IPS-20b (cell line): ENCODE data around the gene PARD3.

Experiments
- H3K27ac ChIP-seq: one replicate; pipeline ENCODE4 v1.5.1; 2013; ENCODE audit warnings: low read length
- H3K27me3 ChIP-seq: 2 replicates; pipeline ENCODE4 v1.6.1; 2013; ENCODE audit warnings: mild to moderate bottlenecking, low read length, inconsistent platforms; ENCODE audit not compliant: insufficient read depth
- H3K36me3 ChIP-seq: 2 replicates; pipeline ENCODE4 v1.6.1; 2013; ENCODE audit warnings: low read depth, mild to moderate bottlenecking, inconsistent platforms, low read length, moderate library complexity; ENCODE audit not compliant: insufficient read depth
- H3K4me1 ChIP-seq: 2 replicates; pipeline ENCODE4 v1.6.1; 2013; ENCODE audit warnings: mild to moderate bottlenecking, control low read depth, inconsistent platforms, low read length, moderate library complexity; ENCODE audit not compliant: insufficient read depth
- H3K4me3 ChIP-seq: 2 replicates; pipeline ENCODE4 v1.5.1; 2013; ENCODE audit warnings: mild to moderate bottlenecking, low read length, inconsistent platforms
- H3K9ac ChIP-seq: 2 replicates; pipeline ENCODE4 v1.6.1; 2013; ENCODE audit warnings: low read depth, mild to moderate bottlenecking, inconsistent platforms, low read length, moderate library complexity
- H3K9me3 ChIP-seq: 2 replicates; pipeline ENCODE4 v1.6.1; 2013; ENCODE audit warnings: mild to moderate bottlenecking, low read depth, low read length, inconsistent platforms; ENCODE audit not compliant: insufficient read depth

Gene PARD3

GRCh38 chr10:34155812-34156211 lies 659.3 kb downstream of the PARD3 start:
- Histone ChIP-seq H3K4me3 (no peak overlapping the region), H3K9me3 (no peaks in the 10 kb centered on the region), H3K9ac (no peak overlapping the region), H3K27ac (no peak overlapping the region), H3K27me3 (no peaks in the 10 kb centered on the region), H3K4me1 (no peaks in the 10 kb centered on the region), H3K36me3 (no peaks in the 10 kb centered on the region)

- H3K4me1 ChIP-seq, result no peaks in the 10 kb centered on the region
- H3K9ac ChIP-seq, result no peak overlapping the region
- no peaks in the 10 kb centered on the region for H3K27me3 ChIP-seq
- no peak overlapping the region for H3K27ac ChIP-seq
- no peaks in the 10 kb centered on the region for H3K36me3 ChIP-seq
- no peaks in the 10 kb centered on the region for H3K9me3 ChIP-seq
- no peak overlapping the region for H3K4me3 ChIP-seq
These were observed 660.7 kb downstream of the PARD3 start for GRCh38 chr10:34154383-34154900.

DNA sequence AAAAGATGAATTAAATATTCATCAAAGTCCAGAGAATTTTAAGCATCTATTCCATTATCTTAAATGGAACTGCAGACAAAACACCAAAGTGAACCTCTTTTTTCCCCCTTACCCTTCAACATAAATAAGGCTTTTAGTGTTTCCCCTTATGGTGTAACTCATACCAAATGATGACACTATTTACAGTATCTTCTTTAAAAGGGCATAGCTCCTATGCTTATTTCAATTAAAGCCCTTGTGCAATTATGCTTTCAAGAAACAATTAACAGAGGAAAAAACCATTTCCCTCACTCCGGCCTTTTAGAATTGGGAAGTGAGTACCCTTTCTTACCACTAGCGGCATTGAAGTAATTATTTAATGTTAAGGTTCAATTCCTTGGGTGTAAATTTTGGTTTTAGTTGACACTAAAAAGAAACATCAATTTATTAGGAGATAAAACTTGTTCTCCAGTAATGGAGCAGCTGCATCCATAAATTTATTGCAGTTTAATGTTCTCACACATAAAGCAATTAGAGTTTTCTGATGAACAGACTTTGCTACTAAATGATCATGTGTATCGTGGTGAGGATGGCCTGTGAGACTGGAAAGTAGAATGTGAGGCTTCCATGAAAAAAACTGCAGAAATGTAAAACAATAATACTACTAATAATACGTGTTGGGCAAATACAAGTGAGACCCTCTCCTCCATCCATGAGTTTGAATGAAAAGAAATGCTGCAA lies 661.3 kb downstream of the PARD3 start:
- H3K36me3 ChIP-seq, result no peaks in the 10 kb centered on the region
- H3K27ac ChIP-seq, result no peak overlapping the region
- H3K9ac ChIP-seq, result no peak overlapping the region
- no peak overlapping the region for H3K4me3 ChIP-seq
- no peaks in the 10 kb centered on the region for H3K27me3 ChIP-seq
- H3K4me1 ChIP-seq, result no peaks in the 10 kb centered on the region
- no peaks in the 10 kb centered on the region for H3K9me3 ChIP-seq

- H3K4me3 ChIP-seq, result no peak overlapping the region
- no peaks in the 10 kb centered on the region for H3K9me3 ChIP-seq
- H3K9ac ChIP-seq, result no peak overlapping the region
- no peaks in the 10 kb centered on the region for H3K27me3 ChIP-seq
- no peaks in the 10 kb centered on the region for H3K36me3 ChIP-seq
- H3K4me1 ChIP-seq, result no peaks in the 10 kb centered on the region
- no peak overlapping the region for H3K27ac ChIP-seq
These were observed 662.7 kb downstream of the PARD3 start for GRCh38 chr10:34152434-34152833.

GRCh38 chr10:34151931-34152330 lies 663.2 kb downstream of the PARD3 start:
- Histone ChIP-seq H3K9ac (no peak overlapping the region), H3K4me3 (no peak overlapping the region)

GRCh38 chr10:34151481-34151880 lies 663.6 kb downstream of the PARD3 start:
- H3K9ac ChIP-seq, result no peak overlapping the region
- H3K9me3 ChIP-seq, result no peaks in the 10 kb centered on the region
- no peaks in the 10 kb centered on the region for H3K36me3 ChIP-seq
- no peaks in the 10 kb centered on the region for H3K27me3 ChIP-seq
- H3K27ac ChIP-seq, result no peak overlapping the region
- H3K4me3 ChIP-seq, result no peak overlapping the region
- H3K4me1 ChIP-seq, result no peaks in the 10 kb centered on the region

More at GRCh38 chr10:34151931-34152330, 663.2 kb downstream of the PARD3 start:
- no peaks in the 10 kb centered on the region for H3K36me3 ChIP-seq
- no peaks in the 10 kb centered on the region for H3K9me3 ChIP-seq
- H3K27me3 ChIP-seq, result no peaks in the 10 kb centered on the region
- no peaks in the 10 kb centered on the region for H3K4me1 ChIP-seq
- H3K27ac ChIP-seq, result no peak overlapping the region

GRCh38 chr10:34150103-34150502 lies 665.0 kb downstream of the PARD3 start:
- no peaks in the 10 kb centered on the region for H3K9me3 ChIP-seq
- H3K36me3 ChIP-seq, result no peaks in the 10 kb centered on the region

DNA sequence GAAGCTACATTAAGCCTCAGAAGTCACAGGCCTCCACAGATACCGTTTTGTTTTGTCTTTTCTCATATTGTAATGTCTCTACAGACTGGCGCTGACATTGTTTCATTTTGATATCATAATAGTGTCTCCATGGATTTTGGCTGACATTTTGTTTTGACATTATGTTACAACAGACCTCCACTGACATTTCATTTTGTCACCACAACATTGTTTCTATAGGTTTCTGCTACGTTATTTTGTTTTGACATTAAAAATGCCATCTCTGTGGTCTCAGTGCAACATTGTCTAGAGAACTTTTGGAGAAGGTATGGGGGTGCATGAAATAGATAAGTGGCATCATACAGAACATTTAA lies 666.8 kb downstream of the PARD3 start:
- Histone ChIP-seq H3K27ac (no peak overlapping the region), H3K27me3 (no peaks in the 10 kb centered on the region), H3K4me1 (no peaks in the 10 kb centered on the region), H3K4me3 (no peak overlapping the region), H3K9ac (no peak overlapping the region), H3K36me3 (no peaks in the 10 kb centered on the region), H3K9me3 (no peaks in the 10 kb centered on the region)

More at GRCh38 chr10:34150103-34150502, 665.0 kb downstream of the PARD3 start:
- Histone ChIP-seq H3K27me3 (no peaks in the 10 kb centered on the region), H3K4me3 (no peak overlapping the region), H3K4me1 (no peaks in the 10 kb centered on the region), H3K9ac (no peak overlapping the region), H3K27ac (no peak overlapping the region)

DNA sequence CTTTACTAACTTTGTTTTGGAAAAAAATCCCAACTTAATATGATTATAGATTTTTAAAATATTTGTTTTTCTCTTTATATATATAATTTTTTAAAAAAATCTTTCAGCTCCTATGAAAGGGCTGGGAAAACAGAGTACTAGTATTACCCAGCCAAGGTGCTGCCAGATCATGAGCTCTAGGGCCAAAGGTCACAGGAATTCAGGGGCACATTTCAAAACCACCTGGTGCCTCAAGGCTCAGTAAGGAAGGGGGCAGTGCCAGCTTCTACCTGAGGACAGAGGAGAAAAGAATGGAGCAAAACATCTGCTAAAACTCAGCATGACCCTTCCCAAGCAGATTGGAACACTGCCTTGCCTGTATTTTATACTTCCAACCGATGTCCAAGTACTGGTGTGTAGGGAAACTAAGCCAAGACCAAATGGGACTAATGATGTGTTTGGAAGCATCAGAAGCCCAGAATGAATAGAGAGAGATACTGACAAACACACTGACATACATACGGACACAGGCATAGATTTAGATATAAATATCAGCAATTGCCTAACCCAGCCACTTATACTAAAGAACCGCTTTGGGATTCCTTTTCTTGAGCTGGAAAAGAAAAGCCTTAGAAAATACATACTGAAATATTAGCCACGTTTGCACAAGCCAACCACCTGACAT lies 667.3 kb downstream of the PARD3 start:
- Histone ChIP-seq H3K4me1 (no peaks in the 10 kb centered on the region), H3K27me3 (no peaks in the 10 kb centered on the region), H3K9me3 (no peaks in the 10 kb centered on the region), H3K9ac (no peak overlapping the region), H3K4me3 (no peak overlapping the region), H3K36me3 (no peaks in the 10 kb centered on the region), H3K27ac (no peak overlapping the region)

DNA sequence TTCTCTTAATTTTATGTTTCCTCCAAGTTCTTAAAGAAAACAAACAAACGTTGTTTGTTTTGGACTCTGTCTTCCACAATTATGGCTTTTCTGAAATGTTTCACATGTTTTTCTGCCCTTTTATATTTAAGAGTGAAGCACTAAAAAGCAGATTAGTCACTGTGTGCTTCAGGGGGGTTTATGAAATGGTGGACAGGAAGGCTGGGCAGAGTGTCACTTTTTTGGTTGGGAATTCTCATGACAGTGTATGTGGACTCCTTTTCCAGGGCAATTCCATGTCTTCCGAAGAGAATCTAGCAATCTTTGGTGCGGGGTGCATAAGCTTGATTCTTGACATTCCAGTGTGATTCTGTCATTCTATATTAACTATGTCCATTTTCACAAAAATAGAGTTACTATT lies 669.4 kb downstream of the PARD3 start:
- H3K4me3 ChIP-seq, result no peak overlapping the region
- no peaks in the 10 kb centered on the region for H3K27me3 ChIP-seq
- no peak overlapping the region for H3K9ac ChIP-seq
- H3K27ac ChIP-seq, result no peak overlapping the region
- no peaks in the 10 kb centered on the region for H3K4me1 ChIP-seq
- H3K36me3 ChIP-seq, result no peaks in the 10 kb centered on the region
- no peaks in the 10 kb centered on the region for H3K9me3 ChIP-seq

GRCh38 chr10:34143466-34143865 lies 671.6 kb downstream of the PARD3 start:
- H3K9me3 ChIP-seq, result no peaks in the 10 kb centered on the region
- no peak overlapping the region for H3K9ac ChIP-seq
- H3K27me3 ChIP-seq, result no peaks in the 10 kb centered on the region
- no peak overlapping the region for H3K27ac ChIP-seq
- H3K4me3 ChIP-seq, result no peak overlapping the region
- H3K4me1 ChIP-seq, result no peaks in the 10 kb centered on the region; the same call in 1 of the 2 replicates
- H3K36me3 ChIP-seq, result no peaks in the 10 kb centered on the region

DNA sequence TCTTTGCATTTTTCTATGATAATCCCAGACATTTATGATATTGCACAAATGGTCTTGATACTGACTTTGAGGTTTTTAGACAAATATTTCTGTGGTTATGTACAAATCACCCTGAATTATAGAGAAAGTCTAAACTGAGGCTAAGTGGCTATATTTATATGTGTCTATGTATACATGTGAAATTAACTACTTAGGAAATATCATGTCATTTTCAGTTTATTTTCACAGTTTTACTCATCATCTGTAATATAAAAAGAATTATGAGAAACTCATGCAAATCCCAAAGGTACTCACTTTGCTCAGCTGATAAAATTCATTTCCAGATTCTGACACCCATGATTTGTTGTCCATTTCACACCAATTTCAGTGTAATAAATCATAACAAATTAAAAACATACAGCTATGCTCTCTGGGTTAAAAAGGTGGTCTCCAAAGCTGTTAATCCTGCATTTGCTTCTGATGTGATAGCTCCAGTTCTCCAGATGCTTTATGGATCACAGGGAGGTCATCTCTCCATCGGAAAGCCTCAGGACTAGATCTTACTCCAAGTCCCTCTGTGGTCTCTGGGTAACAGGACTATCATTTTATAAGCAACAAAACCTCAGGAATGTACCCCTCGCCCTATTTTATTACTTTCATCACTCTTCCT lies 673.9 kb downstream of the PARD3 start:
- H3K36me3 ChIP-seq, result no peaks in the 10 kb centered on the region

More for the DNA sequence above, 673.9 kb downstream of the PARD3 start:
- H3K9me3 ChIP-seq, result no peaks in the 10 kb centered on the region
- H3K9ac ChIP-seq, result no peak overlapping the region
- H3K4me1 ChIP-seq, result no peaks in the 10 kb centered on the region; the same call in 1 of the 2 replicates
- no peaks in the 10 kb centered on the region for H3K27me3 ChIP-seq
- no peak overlapping the region for H3K27ac ChIP-seq
- no peak overlapping the region for H3K4me3 ChIP-seq
